ENCODE measurements around the gene SLC35F5.
A peak's percentile ranks its signal among the peaks of the same experiment; 100 is the strongest.
"Not testable (repeated sequence)": the region's sequence is repeated elsewhere in the genome, so short reads cannot be mapped to it uniquely, and the experiment has no call there.

The SLC35F5 gene

GRCh38 chr2:113692698-113693428 is 63.6 kb downstream of the SLC35F5 start:
- no peak for DNase-seq

DNA sequence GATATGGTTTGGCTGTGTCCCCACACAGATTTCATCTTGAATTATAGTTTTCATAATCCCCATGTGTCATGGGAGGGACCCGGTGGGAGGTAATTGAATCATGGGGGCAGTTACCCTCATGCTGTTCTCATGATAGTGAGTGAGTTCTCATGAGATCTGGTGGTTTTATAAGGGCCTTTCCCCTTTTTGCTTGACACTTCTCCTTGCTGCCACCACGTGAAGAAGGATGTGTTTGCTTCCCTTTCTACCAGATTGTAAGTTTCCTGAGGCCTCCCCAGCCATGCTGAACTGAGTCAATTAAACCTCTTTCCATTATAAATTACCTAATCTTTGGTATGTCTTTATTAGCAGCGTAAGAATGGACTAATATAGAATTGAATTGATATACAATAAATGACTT is 65.6 kb downstream of the SLC35F5 start:
- not testable (repeated sequence) for DNase-seq

DNA sequence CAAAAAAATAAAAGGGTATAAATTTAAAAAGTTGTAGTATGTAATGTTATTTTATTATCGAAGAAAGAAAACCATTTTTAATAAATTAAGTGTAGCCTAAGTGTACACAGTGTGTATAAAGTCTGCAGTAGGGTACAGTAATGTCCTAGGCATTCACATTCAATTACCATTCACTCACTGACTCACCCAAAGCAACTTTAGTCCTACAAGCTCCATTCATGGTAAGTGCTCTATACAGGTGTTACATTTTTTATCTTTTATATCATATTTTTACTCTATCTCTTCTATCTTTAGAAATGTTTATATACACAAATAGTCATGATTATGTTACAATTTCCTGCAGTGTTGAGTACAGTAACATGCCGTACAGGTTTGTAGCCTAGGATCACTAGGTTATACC is 69.9 kb downstream of the SLC35F5 start:
- DNase-seq = no peak

DNA sequence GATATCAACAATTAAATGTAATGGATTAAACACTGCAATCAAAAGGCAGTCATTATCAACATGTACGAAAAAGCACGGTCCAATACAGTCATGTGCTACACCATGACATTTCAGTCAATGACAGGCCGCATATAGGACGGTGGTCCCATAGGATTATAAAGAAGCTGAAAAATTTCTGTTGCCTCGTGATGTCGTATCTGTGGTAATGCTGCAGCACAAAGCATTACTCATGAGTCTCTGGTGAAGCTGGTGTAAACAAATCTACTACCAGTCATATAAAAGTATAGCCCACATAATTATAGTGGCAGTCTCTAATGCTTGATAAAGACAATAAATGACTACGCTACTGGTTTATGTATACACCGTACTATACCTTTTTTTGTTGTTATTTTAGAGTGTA is 71.0 kb downstream of the SLC35F5 start:
- DNase-seq = no peak

DNA sequence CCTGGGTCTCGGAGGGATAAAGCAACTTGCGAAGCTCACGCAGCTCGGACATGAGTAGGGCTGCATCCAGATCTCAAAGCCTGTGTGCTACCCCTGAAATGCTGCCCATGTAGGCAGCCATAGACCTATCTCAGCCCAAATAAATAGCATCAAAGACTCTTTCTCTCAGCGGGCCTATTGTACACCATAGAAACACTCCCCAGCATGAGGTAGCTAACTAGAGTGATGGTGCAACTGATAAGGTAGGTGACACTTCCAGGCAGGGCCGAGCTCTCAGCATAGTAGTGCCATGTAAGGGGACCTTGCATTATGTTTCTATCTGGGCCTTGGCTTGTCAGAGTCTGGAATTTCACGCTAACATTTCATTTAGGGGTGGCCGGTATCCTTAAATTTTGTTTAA is 77.0 kb downstream of the SLC35F5 start:
- DNase-seq = no peak

- no peak for DNase-seq
These were observed 79.1 kb downstream of the SLC35F5 start for GRCh38 chr2:113677330-113677729.

GRCh38 chr2:113676623-113677266 is 79.7 kb downstream of the SLC35F5 start:
- DNase-seq = no peak

- DNase-seq = peak; percentile 25
These were observed 80.6 kb downstream of the SLC35F5 start for GRCh38 chr2:113675875-113676274.

DNA sequence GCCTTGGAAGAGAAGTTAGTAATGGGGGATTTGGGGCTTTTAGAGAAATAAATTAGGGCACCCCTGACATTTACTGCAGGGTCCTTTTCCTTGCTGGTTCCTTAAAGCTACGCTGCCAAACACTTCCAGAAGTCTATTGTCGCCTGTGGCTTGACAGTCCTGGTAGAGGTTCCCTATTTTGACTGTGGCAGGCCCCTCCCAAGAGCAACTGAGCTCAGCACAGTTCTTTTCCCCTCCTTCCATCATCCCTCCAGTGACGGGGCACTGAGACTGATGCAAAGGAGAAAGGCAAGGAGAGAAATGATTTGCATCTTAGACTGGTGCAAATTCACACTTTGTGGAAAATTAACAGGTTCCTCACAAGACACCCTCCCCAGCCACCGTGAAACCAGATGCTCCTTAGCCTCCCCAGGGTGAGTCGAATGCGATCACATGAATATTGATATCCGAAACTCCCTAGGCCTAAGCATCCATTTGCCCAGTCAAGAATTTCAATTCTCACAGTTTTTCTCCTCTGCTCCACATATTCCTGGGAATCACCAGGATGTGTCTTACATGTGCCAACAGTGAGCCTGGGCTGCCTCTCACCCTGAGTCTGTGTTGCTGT is 84.0 kb downstream of the SLC35F5 start:
- DNase-seq = no peak

DNA sequence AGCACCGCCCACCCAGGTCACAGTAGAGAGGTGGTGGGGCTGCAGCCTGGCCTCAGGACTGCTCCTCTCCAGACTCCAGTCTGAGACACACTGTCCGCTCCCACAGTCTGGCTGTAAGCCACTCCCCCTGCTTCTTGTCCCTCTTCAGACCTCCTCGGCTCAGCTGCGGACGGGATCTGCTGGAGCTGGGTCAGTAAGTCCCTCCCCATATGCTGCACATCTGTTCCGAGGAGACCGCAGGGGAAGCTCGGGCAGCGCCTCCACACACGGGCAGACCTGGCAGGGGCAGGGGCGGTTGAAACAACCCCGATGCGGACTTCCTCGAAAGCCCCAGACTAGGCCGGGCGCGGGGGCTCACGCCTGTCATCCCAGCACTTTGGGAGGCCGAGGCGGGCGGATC is 87.4 kb downstream of the SLC35F5 start:
- DNase-seq = not testable (repeated sequence)

DNA sequence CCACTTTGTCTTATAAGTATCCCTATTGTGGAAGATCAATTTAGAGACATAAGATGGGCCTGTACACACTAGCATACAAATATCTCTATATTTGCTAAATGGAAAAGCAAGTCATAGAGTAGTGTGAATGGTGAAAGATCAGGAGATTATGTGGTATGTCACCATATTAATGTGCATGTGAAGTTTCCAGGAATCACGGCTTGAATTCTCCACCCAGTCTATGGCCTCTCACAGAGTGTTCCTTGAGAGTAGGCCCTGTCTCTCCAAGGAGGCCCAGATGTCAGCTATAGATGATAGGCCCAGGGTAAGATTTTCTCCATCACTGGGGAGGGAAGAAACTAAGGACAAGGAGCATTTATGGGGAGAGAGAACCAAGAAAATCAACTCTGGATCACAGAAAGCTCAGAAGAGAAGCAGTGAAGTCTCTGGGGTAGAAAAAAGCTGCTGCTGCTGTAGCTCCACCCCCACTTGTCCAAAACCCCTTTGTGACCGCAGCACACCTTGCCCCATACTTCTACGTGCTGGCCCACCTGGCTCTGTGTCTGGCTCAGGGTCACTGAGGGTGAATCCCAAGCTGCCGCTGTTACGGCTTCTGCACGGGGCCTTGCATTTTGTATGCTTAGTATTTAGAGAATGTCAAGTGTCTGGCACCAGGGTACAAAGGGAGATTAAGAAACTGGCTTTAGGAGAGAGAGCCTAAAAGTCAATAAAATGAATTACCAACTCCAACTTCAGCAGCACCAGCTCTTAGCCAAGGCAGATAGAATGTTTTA is 91.5 kb downstream of the SLC35F5 start:
- not testable (repeated sequence) for DNase-seq

DNA sequence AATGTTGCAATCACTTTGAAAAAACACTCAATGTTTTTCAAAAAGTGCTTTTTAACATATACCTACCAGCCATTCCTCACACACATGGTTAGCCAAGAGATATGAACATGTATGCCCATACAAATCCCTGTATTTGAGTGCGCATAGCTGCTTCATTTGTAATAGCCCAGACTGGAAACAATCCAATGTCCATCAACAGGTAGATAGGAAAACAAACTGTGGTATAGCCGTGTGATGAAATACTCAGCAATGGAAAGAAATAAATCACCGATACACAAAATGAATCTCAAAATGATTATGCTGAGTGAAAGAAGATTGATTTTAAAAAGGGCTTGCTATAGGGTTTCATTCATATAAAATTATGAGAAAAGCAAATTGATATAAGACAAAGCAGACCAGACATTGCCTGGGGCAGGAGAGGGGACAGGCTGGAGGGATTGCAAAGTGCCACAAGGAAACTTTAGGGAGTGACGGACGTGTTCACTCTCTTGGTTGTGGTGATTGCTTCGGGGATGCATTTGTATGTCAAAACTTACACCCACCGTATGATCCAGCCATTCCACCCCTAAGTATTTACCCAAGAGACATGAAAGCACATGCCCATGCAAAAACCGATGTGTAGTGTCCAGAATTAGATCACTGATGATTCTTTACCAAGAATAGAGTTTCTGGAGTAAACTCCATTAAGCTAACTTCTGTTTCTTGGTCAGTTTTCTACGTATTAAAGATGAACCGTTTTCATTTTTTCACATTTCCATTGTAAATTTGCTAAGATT is 93.0 kb downstream of the SLC35F5 start:
- not testable (repeated sequence) for DNase-seq

All from right hindlimb (tissue), 1 donor.